ENCODE measurements around the gene TTN.

- TF ChIP-seq CTCF (IDR thresholded peaks at IDR 0.05; ENCODE audit: low read depth, low read length, missing input control) (no peak), YY1 (IDR thresholded peaks at IDR 0.05) (no peak), JUND (IDR thresholded peaks at IDR 0.05) (no peak), ATF3 (IDR thresholded peaks at IDR 0.05) (no peak)
Measured at GRCh38 chr2:178702361-178702760, 104.9 kb downstream of the TTN start.

All from liver (tissue), 3 donors.